ENCODE results near the gene ENTREP3.

DNA sequence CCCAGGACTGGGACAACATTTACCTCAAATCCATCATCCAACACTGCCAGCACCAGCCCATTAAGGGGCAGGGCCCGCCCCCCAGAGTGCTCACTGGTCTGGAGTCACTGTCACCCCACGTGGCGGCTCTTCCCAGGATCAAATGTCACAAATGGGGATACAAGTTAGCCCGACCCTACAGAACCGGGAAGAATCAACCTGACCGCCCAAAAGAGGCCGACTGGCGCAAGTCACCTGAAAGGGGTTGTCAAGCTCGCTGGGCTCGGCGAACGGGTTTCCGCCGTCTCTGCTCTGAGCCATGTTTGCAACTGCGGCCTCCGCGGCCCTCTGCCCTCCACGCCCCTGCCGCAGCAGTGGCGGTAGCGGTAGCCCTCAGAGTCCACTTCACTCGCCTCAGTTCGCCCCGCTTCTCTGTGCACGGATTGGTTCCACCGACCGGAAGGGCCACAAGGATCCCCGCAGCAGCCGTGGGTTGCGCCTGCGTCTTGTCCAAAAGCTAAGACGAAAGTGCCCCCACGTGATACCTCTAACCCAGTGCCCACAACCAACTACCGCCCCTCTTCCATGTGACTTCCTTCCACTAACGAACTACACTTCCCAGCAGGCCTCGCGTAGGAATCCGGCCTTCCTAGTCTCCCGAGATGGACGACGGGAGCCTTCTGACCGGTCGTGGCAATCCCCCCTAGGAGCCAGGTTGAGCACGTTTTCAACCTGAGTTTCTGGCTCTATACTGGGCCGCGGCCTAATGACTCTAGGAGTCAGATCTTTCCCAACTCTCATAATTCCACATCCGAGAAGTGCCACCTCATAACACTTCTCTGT is 6.8 kb upstream of the ENTREP3 start, which contains the start of gene SCAMP3:
- TF ChIP-seq CTCF (optimal IDR thresholded peaks at IDR 0.05 in 1 of 3, IDR thresholded peaks at IDR 0.05 in 1 of 3, conservative IDR thresholded peaks at IDR 0.05 in 1 of 3; ENCODE audit: extremely low read depth in 1 of 3, insufficient read depth in 2 of 3, low read length in 3 of 3) (peak in 1 of 3 experiments; percentile 0), EZH2 (IDR thresholded peaks at IDR 0.05; ENCODE audit: low read length) (no peak)
